Posterior cingulate gyrus (tissue), 11 donors: ENCODE results near the gene NPDC1.
"Not testable (repeated sequence)": the region's sequence is repeated elsewhere in the genome, so short reads cannot be mapped to it uniquely, and the experiment has no call there.

Source experiments
- DNase-seq, 10 donors: peaks; one replicate each; pipeline versions ENCODE4 v3.0.0 to v3.0.0-alpha.2; 2020 to 2021; ENCODE audit warnings: mixed read lengths in 3 of 10
- intact Hi-C: fragments of 100-400 bp; cut with DNase I; formaldehyde crosslinking; loops from one replicate; pipeline ENCODE4 v1.15.1; 2023

The NPDC1 gene

DNA sequence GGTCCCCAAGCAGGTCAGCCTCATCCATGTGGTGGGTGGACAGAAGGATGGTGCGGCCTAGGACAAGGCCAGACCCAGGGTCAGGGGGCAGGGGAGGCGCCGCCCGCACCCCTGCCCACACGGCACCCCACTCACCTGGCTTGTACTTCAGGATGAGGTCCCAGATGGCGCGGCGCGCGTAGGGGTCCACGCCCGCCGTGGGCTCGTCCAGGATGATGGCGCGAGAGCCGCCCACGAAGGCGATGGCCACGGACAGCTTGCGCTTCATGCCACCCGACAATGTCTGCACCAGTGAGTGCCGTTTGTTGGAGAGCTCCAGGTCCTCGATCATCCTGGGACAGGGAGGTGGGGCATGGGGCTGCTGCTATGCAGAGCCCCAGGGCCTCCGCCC lies 30.4 kb downstream of the NPDC1 start:
- DNase-seq = no peak
- intact Hi-C loops = no loop called here

DNA sequence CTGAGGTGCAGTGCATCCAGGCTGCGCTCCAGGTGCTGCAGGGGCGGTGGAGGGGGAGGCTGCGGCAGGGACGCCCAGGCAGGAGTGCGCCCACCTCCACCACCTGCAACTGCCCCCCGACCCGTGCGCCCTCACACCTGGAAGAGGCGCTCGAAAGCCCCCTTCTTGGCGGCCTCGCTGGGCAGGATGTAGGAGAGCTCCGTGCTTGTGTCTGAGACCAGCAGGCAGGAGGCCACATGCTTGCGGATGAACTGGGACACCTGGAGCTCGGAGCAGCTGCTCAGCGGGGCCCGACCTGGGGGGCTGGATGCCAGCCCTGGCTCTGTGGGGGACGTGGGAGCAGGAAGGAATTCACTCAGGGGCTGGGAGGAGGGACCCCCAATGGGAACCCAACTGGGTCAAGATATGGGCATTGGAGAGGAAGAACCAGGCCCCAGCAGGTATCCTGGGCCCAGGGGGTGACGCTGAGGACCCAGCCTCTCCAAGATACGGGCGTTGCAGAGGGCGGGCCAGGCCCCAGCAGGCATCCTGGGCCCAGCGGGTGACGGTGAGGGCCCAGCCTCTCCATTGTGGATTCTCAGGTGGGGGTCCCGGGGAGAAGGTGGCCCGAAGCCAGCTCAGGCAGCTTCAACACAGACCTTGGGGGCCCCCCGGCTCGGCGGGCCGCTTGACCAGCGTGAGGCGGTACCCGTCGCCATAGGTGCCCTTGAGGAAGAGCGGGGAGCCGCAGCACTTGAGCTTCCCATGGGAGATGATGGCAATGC lies 31.0 kb downstream of the NPDC1 start:
- no peak for DNase-seq
- intact Hi-C loops = no loop called here

DNA sequence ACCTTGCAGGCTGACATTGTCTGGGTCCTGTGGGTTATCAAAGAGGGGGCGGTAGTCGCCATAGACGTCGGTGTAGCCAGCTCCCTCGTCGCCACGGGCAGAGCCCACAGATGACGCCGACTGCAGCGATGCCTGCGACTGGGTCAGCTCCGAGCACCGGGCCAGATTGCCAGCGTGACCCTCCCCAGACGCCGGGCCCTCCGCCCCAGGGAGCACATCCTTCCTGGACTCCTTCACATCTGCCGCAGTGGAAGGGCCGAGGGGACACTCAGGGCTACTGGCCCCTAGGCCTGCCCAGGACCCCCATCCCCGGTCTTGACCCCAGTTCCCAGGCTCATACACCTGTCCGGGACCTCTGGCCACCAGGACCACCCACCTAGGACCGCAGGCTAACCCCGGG lies 31.8 kb downstream of the NPDC1 start:
- no peak for DNase-seq
- intact Hi-C loops = no loop called here

DNA sequence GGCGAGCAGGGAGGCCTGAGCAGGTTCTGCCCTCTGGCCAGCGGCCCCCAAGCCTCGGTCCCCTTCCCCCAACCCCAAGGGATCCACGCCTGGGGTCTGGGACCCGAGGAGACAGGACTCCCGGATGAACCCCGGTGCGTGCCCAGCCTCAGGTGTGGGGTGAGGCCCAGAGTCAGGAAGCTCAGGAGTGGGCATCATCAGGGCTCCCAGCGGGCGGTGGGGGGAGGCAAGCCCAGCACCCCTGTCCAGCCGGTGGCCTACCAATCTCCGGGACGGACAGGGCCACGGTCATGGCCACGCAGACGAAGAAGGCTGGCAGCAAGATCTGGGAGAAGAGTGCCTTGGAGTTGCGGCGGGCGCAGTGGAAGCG lies 32.4 kb downstream of the NPDC1 start:
- no peak for DNase-seq
- intact Hi-C loops = no loop called here

DNA sequence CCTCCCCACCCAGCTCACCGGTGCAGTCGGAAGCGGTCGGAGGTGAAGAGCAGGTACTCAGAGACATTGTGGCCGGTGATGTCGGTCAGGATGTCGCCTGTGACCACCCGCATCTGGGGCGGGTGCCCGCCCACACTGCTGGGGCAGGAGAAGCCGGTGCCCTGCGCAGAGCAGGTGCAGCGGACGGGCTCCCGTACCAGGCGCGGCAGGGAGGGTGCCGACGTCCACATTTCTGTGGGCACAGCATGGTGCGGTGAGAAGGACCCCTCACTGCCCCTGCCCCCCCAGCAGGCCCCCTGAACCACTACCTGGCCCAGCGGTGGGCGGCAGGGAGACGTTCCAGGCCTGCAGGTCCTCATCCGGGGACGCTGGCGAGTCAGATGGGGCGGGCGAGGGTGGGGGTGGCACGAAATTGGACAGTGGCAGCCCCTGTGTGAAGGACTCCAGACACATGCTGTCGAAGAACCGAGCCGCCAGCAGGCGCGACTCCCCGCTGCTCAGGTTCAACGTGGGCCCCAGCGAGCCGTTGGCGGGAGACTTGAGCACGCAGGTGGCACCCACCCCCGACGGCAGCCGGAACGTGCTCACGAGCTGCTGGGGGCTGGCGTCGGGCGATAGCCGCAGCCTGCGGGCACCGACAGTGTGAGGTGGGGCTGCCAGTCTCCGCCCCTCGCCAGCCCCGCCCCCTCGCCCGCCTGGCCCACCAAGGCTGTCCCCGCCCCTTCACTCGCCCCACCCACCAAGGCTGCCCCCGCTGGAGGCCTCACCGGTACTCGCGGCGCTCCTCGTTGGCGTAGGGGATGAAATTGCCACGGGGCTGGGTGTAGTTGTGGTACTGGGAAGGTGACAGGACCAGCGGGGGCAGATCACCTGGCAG lies 33.0 kb downstream of the NPDC1 start:
- intact Hi-C loops = no loop called here

DNA sequence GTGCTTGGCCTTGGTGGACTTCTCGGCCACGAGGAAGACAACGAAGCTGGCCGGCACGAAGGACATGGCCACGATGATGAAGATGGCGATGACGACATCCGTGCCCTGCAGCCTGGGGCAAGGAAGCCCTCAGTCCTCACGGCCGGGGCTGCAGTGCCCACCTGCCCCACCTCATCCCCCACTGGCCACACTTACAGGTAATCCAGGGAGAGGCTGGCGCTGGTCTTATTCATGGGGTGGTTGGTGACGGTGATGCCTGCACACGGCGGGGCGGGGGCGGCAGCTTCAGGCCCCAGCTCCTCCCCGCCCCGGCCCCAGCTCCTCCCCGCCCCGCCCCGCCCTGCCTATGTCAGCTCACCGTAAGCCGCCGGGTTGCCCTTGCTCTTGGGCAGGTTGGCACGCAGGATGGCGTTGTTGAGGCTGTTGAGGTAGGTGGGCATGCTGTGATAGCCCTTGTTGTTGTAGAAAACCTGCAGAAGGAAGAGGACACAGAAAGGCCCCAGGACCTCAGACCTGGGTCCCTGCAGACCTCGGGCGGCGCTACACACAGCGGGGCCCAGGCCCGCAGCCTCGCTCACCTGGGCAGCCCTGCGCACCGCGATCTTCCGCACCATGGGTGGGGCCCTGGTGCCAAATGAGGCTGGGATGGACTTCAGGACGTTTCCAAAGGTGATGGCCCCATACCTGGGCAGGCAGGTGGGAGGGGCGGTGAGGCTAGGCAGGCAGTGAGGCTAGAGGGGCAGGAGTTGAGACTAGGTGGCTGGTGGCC lies 33.9 kb downstream of the NPDC1 start:
- no peak for DNase-seq
- intact Hi-C loops = no loop called here

More for the DNA sequence above, 33.0 kb downstream of the NPDC1 start:
- DNase-seq = no peak

DNA sequence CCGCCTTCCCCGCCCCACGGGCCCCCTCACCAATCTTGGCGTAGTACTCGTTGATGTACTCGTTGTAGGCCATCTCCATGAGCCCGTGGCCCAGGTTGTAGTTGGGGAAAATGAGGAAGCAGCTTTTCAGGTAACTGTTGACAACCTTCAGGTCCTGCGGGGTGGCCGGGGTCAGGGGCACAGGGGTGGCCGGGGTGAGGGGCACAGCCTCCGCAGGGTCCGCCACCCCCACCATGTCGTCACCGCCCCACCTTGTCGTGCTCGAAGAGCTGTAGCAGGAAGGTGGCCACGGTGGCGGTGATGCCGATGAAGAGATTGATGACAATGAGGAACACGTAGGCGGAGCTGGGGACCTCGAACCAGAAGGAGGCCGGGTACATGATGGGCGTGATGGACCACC lies 34.8 kb downstream of the NPDC1 start:
- no peak for DNase-seq
- intact Hi-C loops = no loop called here

DNA sequence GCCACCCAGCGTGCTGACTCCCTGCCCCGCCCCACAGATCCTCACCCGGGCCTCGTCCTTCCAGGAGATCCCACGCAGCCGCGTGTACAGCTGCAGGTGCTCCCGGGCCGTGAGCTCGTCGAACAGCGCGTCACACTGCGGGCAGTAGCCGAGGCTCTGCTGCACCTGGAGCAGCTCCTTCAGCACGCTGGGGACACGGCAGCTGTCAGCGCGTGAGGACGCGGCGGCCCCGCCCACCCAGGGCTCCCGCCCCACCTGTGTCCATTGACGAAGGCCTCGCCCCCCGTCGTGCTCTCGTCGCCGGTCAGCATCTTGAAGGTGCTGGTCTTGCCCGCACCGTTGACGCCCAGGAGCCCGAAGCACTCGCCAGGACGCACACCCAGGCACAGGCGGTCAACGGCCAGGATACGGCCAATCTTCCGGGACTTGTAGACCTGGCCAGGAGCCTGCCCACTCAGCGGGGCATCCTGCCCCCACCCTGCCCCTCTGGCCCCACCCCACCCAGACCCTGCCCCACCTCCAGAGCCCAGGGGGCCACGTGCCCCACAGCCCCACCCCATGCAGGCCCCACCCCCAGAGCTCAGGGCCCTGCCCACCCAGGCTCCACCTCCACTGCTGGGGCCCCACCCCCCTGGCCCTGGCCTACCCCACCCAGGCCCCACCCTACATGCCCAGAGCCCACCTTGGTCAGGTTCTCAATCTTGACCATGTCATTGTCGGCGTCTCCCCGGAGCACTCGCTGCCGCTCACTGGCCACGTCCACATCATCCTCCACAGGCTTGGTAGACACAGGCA lies 35.8 kb downstream of the NPDC1 start:
- no peak for DNase-seq
- intact Hi-C loops = no loop called here

DNA sequence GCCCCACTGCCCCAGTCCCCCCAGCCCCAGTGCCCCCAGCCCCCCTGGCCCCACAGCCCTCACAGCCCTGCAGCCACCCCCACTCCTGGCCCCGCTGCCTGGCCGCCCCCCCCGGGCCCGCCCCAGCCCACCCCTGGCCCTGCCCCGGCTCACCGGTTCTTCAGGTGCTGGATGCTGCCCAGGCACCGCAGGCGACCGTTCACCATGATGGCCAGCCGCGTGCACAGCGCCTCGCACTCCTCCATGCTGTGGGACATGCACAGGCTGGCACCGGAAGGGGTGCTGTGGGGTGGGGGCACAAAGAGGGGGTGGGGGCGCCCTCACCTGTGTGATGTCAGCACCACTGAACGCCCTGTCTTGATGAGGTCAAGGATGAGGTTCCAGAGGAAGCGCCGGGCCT lies 36.8 kb downstream of the NPDC1 start:
- DNase-seq = no peak
- intact Hi-C loops = no loop called here

DNA sequence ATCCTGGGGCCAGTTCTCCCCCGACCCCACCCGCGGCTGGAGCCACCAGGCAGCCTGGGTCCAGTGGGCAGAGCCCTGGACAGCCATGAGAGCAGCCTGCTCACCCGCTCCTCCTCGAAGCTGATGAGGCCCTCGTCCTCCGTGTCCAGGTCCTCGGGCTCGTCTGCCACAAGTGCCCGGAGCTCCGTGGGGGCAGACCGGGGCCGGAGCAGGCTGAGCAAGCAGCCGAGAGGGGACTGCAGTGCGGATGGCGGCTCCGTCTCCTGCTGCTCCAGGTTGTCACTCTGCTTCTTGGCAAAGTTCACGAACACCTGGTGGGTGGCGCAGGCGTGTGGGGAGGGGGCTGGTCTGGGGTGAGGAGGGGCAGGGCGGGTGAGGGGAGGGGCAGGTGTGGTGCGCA lies 37.7 kb downstream of the NPDC1 start:
- intact Hi-C loops = no loop called here
- no peak for DNase-seq

DNA sequence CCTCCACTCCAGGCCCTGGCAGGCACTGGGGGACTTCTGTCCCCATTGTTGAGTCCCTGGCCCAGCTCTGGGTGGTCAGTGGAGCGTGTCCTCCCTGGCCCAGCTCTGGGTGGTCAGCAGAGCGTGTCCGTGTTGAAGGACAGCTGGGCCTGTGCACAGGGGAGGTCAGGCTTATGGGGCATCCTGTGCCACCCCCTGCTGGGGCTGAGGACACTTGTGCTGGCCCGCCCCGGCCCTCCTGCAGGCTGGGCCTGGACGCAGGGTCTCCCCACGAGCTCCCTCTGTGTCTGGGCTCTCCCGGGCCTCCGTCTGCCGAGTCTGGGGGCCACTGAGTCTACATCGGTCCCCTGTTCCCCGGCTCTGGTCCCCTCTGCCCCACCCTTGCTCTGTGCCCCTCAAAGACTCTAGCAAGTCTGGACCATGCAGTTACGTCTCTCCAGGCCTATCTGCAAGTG lies 38.1 kb downstream of the NPDC1 start:
- intact Hi-C loops = no loop called here
- DNase-seq = no peak

DNA sequence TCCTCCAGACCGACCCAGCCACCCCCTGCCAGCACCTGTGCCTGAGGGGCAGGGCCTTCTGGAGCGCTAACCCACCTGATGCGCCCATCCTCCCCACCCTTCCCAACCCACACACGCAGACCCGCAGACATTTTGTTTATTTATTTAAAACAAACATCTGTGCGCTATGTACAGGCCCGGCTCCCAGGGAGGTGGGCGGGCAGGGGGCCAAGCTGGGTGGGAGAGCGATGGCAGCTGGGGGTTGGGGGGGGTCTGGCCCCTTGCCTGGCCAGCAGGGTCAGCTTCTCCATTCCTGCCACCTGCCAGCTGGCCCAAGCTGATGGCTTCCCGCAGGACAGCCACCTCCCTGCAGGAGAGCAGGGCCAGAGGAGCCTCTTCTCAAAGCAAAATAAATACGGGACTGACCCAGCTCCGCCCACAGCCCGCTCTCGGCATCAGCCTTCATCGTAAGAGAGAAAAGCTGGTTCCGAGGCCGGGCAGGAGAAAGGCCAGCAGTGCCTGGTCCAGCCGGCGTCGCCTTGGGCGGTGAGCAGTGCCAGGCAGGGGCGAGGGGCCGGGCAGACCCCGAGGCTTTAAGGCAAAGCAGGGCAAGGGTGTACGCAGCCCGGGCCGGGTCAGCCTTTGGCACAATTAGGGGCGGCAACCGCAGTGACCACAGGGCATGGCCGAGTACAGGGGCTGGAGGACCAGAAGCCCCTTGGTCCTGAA lies 38.7 kb downstream of the NPDC1 start:
- DNase-seq = no peak
- intact Hi-C loops = no loop called here

DNA sequence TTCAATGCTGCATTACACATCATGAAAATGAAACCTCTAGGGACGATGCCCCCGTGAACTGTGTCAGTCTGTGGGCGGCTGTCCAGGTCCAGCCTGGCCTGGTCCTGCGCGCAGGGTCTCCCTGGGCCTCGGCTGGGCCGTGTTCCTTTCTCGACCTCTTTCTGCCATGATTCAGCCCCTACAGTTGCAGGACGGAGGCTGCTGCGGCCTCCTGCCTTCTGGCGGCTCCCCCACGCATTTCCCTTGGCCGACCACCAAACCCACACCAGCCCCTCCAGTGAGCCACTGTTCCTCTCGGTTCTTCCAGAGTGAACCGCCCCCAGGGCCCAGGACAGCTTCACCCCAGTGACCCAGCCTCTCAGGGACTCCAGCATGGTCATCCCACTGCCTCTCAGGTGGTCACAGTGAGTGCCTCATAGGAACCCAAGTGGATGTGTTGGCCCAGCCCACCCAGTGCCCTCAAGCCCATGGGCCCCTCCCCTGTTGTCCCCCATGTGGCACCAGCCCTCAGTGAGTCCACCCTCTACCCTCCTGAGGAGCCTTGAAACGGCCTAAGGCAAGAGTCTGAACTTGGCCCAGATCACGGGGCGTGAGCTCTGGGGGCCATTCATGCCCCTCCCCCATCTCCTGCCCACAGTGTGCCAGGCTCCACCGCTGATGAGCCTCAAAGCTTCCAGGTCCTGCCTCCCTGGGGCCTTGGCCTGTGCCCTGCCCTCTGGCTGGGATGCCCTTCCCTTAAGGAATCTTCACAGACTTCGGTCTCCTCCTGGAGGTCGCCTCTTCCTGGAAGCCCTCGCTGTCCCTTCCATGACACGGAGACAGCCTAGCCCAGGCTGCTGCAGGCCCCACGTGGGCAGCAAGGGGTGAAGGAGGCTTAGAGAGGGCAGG lies 39.6 kb downstream of the NPDC1 start:
- no peak for DNase-seq
- intact Hi-C loops = no loop called here

DNA sequence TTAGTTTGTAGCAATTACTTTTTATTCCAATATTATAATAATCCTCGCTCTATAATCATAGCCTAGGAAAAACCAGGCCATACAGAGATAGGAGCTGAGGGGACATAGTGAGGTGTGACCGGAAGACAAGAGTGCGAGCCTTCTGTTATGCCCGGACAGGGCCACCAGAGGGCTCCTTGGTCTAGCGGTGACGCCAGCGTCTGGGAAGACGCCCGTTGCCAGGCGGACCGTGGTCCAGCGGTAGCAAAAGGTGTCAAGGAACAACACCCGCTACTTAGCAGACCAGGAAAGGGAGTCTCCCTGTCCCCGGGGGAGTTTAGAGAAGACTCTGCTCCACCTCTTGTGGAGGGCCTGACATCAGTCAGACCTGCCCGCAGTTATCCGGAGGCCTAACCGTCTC lies 41.7 kb downstream of the NPDC1 start:
- peak in 1 of 10 donors; percentile 93 for DNase-seq
- intact Hi-C loops = not testable (repeated sequence)

DNA sequence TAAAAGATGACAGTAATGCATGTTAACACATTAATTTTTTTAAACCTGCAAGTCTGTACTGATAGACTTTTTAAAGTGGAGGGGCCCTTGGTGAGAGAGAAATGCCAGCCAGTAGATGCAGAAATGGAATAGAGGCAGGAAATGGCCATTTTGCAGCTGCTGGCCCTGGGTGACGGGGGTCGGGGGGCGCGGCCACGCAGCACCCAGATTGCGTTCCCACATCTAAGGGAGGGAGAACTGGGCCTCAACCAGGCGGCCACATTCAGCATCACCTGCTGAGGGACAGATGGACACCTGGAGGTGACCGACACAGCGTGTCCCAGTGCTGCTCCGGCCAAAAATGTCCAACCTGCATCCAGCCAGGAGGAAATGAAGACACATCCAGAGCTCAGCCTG lies 43.3 kb downstream of the NPDC1 start:
- no peak for DNase-seq
- intact Hi-C loops = no loop called here

DNA sequence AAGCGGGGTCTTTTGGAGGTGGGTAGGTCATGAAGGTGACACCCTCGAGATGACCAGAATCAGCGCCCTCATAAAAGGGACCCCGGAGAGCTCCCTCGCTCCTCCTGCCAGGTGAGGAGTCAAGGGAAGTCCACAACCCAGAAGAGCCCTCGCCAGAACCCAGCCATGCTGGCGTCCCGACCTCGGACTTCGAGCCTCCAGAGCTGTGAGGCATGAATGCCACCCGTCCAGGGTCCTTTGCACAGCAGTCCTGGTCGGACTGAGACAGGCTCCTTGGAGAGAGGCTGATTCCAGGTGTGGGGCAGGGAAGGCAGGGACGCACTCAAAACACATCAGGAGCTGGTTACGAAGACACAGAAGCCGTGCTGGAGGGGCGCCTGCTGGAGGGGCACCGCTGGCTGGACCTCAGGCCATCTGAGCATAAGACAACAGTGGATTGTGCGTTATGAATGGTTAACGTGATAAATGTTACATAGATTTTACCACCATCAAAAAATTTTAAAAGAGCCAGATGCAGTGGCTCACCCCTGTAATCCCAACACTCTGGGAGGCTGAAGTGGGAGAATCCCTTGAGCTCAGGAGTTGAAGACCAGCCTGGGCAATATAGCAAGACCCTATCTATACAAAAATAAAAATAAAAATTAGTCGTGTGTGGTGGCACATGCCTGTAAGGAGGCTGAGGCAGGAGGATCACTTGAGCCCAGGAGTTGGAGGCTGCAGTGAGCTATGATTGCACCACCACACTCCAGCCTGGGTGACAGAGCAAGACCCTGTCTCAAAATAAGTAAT lies 43.9 kb downstream of the NPDC1 start:
- no peak for DNase-seq
- intact Hi-C loops = no loop called here

DNA sequence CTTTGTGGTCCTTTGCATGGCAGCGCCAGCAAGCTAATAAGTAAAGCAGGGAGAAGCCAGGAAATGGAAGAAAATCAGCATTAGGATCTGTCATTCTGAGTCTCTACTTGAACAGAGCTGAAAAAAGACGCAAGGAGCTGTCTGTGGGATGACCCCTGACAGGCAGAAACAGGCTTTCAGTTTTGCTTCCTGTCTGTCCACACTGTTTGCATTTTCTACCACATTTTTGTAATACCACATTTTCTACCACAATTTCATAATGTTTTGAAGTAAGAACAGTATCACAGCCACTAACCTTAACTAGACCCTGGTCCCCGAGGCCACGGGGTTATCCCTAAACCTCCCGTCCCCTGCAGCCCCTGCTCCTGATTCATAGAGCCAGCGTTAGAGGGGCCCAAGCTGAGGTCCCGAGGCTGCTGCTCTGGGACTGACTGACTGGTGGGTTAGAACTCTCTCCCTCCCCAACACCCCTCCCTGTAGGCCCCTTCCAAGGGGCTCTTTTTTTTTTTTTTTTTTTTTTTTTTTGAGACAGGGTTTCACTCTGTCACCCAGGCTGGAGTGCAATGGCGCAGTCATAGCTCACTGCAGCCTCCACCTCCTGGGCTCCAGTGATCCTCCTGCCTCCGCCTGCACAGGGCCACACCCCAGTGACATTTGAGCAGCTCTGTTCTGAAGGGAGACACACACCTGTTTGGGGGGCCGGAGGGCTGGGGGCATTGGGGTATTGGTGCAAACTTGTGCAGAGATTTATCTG lies 45.6 kb downstream of the NPDC1 start:
- intact Hi-C loops = no loop called here
- no peak for DNase-seq
